Transverse colon (tissue), 4 donors: ENCODE measurements around the gene LNX1. TPM values are rescaled to one million over a fixed set of nuclear protein-coding genes. Genes with fewer than 3 reads are reported as not detected.
"Not testable (repeated sequence)": the region's sequence is repeated elsewhere in the genome, so short reads cannot be mapped to it uniquely, and the experiment has no call there.

Experiments
- DNase-seq: peaks from one replicate; pipeline ENCODE4 v3.0.0-alpha.2; 2019
- H3K27ac ChIP-seq, 4 donors: fragments of 200-600 bp; sonication (generic); 2 replicates each; pipeline ENCODE4 v1.5.1; 2016 to 2018; ENCODE audit warnings: inconsistent platforms in 4 of 4
- H3K27me3 ChIP-seq: fragments of 200-600 bp; sonication (generic); 2 replicates; pipeline ENCODE4 v1.5.1; 2017; ENCODE audit warnings: inconsistent platforms
- H3K36me3 ChIP-seq, 4 donors: fragments of 200-600 bp; sonication (generic); 2 replicates each; pipeline ENCODE4 v1.5.1; 2017 to 2019; ENCODE audit warnings: inconsistent platforms in 4 of 4
- H3K4me1 ChIP-seq, 4 donors: fragments of 200-600 bp; sonication (generic); 2 replicates each; pipeline ENCODE4 v1.5.1; 2017 to 2020; ENCODE audit warnings: inconsistent platforms in 4 of 4
- H3K4me3 ChIP-seq, 4 donors: fragments of 200-600 bp; sonication (generic); 1 replicate in 1 of 4; 2 replicates in 3 of 4; pipeline versions ENCODE4 v1.5.1 to v1.6.1; 2017 to 2019; ENCODE audit warnings: inconsistent platforms in 4 of 4
- H3K9me3 ChIP-seq, 2 donors: fragments of 200-600 bp; sonication (generic); 2 replicates each; pipeline ENCODE4 v1.5.1; 2017 to 2019; ENCODE audit warnings: inconsistent platforms in 2 of 2
- CTCF ChIP-seq, 5 experiments: fragments of 200-600 bp in 3 of 5; fragments of 450-650 bp in 2 of 5; sonication (generic) in 3 of 5; IDR thresholded peaks; 1 replicate in 2 of 5; 2 replicates in 3 of 5; pipeline ENCODE4 v1.5.1; 2016 to 2017; ENCODE audit warnings: antibody characterized with exemption in 5 of 5, inconsistent platforms in 3 of 5, mild to moderate bottlenecking in 2 of 5, moderate library complexity in 1 of 5
- EP300 ChIP-seq: sonication (generic); formaldehyde crosslinking; IDR thresholded peaks from one replicate; pipeline ENCODE4 v1.6.1; 2017; ENCODE audit warnings: antibody characterized with exemption, low read depth
- POLR2A ChIP-seq: fragments of 450-650 bp; IDR thresholded peaks from one replicate; pipeline ENCODE4 v1.6.1; 2016; ENCODE audit warnings: antibody characterized with exemption, mild to moderate bottlenecking, moderate library complexity
- POLR2AphosphoS5 ChIP-seq, 3 donors: sonication (generic); formaldehyde crosslinking; IDR thresholded peaks; one replicate each; pipeline ENCODE4 v1.6.1; 2016; ENCODE audit warnings: antibody characterized with exemption in 3 of 3
- WGBS, 2 donors: methylation state at CpG; one replicate each; pipeline ENCODE4 v1.1.5; 2018; ENCODE audit warnings: low coverage in 1 of 2; 5-methylcytosine and 5-hydroxymethylcytosine counted together
- in situ Hi-C, 4 donors: fragments of 200-750 bp; cut with MboI; loops; one replicate each; pipeline versions ENCODE4 v1.15.0 to v1.15.1; 2017; ENCODE audit warnings: low sequenced_read_pairs in 3 of 4, low pct_ligation_motif_present in 1 of 4, low pct_unique_long_range_greater_than_20kb in 1 of 4
- intact Hi-C: fragments of 100-400 bp; cut with DNase I; formaldehyde crosslinking; loops from one replicate; pipeline ENCODE4 v1.15.1; 2023; ENCODE audit warnings: low total_unique reads
- total RNA-seq, 4 donors: library from RNA; depleted of rRNA; stranded (reverse); fragments of >200 nt; gene quantifications; one replicate each; pipeline ENCODE4 v1.1.0, GENCODE V29; 2016

Gene LNX1
- total RNA-seq, 4 donors from 2014 or later: 2.6 to 35.5 (median 18.1) TPM

DNA sequence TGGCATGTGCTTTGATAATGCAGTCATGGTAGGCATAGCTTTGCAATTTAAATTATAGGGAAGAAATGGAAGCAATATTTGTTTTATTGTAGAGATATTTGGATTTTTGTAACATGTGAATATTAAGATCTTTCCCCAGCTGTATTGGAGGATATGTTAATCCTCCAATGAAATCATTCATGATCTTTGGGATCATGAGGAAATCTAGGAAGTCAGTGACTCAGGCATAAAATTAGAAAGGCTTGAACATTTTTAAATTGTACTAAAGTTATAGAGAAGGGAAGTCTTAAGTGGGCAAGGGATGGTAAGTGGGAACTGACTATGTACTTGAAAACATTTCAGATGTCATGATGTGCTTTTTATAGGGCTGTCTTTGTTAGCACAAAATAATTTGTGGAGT lies 167.0 kb downstream of the LNX1 start:
- Histone ChIP-seq H3K4me1 (no peaks in the 10 kb centered on the region), H3K9me3 (no peaks in the 10 kb centered on the region), H3K36me3 (peaks cover 0 to 21% (median 7%) of the 10 kb centered on the region in 4 donors), H3K27ac (no peak overlapping the region), H3K4me3 (no peak overlapping the region), H3K27me3 (no peaks in the 10 kb centered on the region)
- intact Hi-C loops (no loop called here), in situ Hi-C loops (no loop called here)
- no peak for DNase-seq
- TF ChIP-seq EP300 (no peak), CTCF (IDR thresholded peaks at IDR 0.05) (no peak), POLR2A (no peak), POLR2AphosphoS5 (IDR thresholded peaks at IDR 0.05) (no peak)

GRCh38 chr4:53422367-53422766 lies 168.9 kb downstream of the LNX1 start:
- Histone ChIP-seq H3K9me3 (no peaks in the 10 kb centered on the region), H3K4me1 (no peaks in the 10 kb centered on the region), H3K36me3 (peaks cover 0 to 5% (median 0%) of the 10 kb centered on the region in 4 donors), H3K27me3 (no peaks in the 10 kb centered on the region), H3K4me3 (no peak overlapping the region), H3K27ac (no peak overlapping the region)
- 100% methylated on average over 1 of the region's 1 CpG for WGBS, 2 donors
- no peak for DNase-seq
- intact Hi-C loops: no loop called here
- TF ChIP-seq POLR2A: no peak
- no peak for TF ChIP-seq CTCF (IDR thresholded peaks at IDR 0.05)
- TF ChIP-seq POLR2AphosphoS5 (IDR thresholded peaks at IDR 0.05): no peak
- TF ChIP-seq EP300: no peak
- in situ Hi-C loops: no loop called here

DNA sequence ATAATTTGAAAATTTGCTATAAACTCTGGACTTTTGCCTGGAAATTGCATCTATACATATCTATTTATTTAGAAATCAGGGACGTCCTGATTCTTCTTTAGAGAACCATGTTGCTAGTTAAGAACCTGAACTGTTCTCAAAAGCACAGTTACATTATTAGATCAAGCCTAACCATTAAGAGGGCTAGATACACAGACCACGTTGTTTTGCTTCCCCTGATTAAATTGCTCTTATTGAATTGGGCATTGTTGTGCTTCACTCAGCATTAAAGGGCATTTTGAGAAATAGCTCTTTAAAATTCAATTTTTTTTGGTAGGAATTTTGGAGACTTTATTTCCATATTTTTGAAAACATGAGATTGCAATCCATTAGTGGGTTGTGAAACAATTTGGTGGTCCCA lies 169.5 kb downstream of the LNX1 start:
- Histone ChIP-seq H3K4me3 (no peak overlapping the region), H3K27ac (no peak overlapping the region), H3K27me3 (no peaks in the 10 kb centered on the region), H3K4me1 (no peaks in the 10 kb centered on the region), H3K9me3 (no peaks in the 10 kb centered on the region), H3K36me3 (peaks cover 0 to 5% (median 0%) of the 10 kb centered on the region in 4 donors)
- 91 to 97% methylated on average over 2 of the region's 2 CpGs for WGBS, 2 donors
- DNase-seq: no peak
- TF ChIP-seq POLR2AphosphoS5 (IDR thresholded peaks at IDR 0.05) (no peak), EP300 (no peak), CTCF (IDR thresholded peaks at IDR 0.05) (no peak), POLR2A (no peak)
- in situ Hi-C loops: no loop called here
- intact Hi-C loops: no loop called here

GRCh38 chr4:53419208-53419607 lies 172.1 kb downstream of the LNX1 start:
- H3K27me3 ChIP-seq: no peaks in the 10 kb centered on the region
- H3K4me1 ChIP-seq: no peaks in the 10 kb centered on the region
- no peak for DNase-seq
- WGBS, 2 donors: 100% methylated on average over 2 to 3 of the region's 3 CpGs
- intact Hi-C loops (no loop called here), in situ Hi-C loops (no loop called here)
- H3K4me3 ChIP-seq: no peak overlapping the region
- TF ChIP-seq EP300 (no peak), POLR2A (no peak), CTCF (IDR thresholded peaks at IDR 0.05) (no peak), POLR2AphosphoS5 (IDR thresholded peaks at IDR 0.05) (no peak)
- no peaks in the 10 kb centered on the region for H3K36me3 ChIP-seq
- no peak overlapping the region for H3K27ac ChIP-seq
- H3K9me3 ChIP-seq: no peaks in the 10 kb centered on the region

DNA sequence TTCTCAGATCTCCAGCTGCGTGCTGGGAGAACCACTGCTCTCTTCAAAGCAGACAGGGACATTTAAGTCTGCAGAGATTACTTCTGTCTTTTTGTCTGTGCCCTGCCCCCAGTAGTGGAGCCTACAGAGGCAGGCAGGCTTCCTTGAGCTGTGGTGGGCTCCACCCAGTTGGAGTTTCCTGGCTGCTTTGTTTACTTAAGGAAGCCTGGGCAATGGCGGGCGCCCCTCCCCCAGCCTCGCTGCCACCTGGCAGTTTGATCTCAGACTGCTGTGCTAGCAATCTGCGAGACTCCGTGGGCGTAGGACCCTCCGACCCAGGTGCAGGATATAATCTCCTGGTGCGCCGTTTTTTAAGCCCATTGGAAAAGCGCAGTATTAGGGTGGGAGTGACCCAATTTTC lies 181.8 kb downstream of the LNX1 start:
- H3K4me1 ChIP-seq: peaks cover 0 to 15% (median 7%) of the 10 kb centered on the region in 4 donors
- DNase-seq, H3K36me3 ChIP-seq, H3K27ac ChIP-seq, H3K9me3 ChIP-seq, in situ Hi-C loops, H3K4me3 ChIP-seq, intact Hi-C loops, H3K27me3 ChIP-seq: not testable (repeated sequence)
- WGBS, 2 donors: 99% methylated on average over 11 of the region's 11 CpGs; no CpG with 5 or more reads in 1 of the 2 donors
